Stimulated activated CD8-positive, alpha-beta memory T cell treated with anti-CD3 and anti-CD28 coated beads, Interleukin-15, amount 100 ng/mL, for 24 hours (primary cell): Measurements from ENCODE around the gene C2orf92.

Experiments used
- DNase-seq: peaks from one replicate; pipeline ENCODE4 v3.0.0-alpha.2; 2020; ENCODE audit warnings: low read depth

Gene C2orf92

DNA sequence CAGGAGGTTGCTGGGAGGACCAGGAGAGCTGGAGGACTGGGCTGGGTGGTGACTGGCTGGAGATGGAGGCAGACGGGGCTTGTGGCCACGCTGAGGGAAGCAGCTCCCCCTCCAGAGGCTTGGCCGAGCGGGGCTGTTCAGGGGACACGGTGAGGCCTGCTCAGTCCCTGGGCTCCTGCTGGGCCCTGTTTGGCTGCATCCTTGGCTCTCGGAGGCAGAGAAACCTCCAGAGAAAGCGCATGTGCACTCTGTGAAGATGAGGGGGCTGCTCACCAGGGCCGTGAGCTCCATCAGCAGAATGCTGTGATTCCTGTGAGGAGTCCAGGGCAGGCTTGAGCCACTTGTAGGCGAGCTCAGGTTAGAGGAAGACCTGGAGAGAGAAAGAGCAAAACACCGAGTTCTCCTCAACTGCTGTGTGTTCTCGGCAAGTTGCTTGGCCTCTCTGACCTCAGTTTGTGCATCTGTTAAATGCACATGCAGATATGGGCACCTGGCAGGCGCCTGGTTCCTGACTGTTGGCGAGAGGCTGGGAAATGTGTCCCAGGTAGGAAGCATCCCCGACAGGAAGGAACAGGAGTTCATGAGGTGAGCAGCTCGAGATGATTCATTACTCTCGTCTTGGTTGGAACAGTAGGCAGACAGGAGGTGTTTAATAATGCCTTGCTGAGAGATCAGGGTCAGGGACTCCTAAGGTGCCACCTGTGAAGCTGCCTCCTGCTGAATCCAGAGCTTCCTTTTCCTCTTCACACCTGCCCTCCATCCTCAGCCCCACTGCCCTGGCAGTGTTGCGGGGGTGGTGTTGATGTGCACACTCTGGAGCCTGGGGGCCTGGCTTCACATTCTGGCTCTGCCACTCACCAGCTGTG lies 44.8 kb downstream of the C2orf92 start:
- no peak for DNase-seq

DNA sequence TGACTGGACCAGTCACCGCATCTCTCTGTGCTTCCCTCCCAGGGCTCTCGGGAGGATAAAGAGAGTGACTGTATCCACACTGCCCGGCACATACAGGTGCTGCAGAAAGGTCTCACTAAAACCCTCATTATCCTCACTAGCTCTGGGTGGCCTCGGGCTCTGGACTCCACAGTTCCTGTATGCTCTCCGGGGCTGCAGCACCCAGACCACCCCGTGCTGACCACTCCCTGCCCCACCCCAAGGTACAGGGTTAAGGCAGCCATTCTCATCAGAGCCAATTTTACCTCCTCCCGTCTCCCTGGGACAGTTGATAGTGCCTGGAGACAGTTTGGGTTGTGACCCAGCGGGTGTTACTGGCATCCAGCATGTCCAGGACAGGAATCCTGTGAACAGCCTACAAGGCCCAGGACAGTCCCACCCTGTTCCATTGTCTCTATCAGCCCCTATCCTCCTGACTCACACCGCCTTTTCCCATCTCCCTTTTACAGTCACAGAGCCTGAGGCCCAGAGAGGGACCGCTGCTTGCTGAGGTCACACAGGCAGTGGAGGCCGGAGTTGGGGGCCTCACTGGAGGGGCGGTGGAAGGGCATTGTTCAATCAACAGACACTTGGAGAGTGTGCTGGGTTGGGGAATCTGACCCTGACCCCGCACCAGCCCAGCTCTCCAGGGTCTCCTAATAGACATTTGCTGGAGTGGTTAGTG lies 45.6 kb downstream of the C2orf92 start:
- DNase-seq: no peak

DNA sequence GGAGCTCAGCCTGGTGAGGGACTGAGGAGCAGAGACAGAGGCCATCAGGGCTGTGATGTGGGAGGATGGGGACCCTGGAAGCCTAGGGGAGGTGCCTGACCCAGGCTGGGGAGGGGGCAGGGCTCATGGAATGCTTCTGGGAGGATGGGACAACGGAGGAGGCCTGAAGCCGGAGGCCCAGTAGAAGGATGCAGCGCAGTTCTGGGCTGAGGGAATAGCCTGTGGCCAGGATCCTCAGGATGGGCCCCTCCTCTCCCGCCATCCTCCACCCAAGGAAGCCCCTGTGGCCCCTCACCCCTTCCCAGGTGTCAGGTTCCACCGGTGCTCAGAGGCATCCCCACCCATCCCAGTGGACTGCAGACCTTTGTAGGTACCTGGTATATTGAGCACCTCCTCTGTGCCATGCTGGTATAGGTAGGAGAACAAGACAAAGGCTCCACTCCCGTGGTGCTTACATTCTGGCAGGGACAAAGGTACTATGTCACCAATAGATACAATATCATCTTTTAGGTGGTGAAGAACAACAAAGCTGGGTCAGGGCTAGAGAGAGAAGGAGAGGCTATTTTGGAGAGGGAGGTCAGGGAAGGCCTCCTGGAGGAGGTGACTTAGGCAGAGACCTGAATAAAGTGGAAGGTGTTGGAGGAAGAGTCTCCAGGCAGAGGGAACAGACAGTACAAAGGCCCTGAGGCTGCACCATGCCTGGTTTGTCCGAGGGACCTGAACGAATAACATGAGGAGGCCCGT lies 46.6 kb downstream of the C2orf92 start:
- no peak for DNase-seq

DNA sequence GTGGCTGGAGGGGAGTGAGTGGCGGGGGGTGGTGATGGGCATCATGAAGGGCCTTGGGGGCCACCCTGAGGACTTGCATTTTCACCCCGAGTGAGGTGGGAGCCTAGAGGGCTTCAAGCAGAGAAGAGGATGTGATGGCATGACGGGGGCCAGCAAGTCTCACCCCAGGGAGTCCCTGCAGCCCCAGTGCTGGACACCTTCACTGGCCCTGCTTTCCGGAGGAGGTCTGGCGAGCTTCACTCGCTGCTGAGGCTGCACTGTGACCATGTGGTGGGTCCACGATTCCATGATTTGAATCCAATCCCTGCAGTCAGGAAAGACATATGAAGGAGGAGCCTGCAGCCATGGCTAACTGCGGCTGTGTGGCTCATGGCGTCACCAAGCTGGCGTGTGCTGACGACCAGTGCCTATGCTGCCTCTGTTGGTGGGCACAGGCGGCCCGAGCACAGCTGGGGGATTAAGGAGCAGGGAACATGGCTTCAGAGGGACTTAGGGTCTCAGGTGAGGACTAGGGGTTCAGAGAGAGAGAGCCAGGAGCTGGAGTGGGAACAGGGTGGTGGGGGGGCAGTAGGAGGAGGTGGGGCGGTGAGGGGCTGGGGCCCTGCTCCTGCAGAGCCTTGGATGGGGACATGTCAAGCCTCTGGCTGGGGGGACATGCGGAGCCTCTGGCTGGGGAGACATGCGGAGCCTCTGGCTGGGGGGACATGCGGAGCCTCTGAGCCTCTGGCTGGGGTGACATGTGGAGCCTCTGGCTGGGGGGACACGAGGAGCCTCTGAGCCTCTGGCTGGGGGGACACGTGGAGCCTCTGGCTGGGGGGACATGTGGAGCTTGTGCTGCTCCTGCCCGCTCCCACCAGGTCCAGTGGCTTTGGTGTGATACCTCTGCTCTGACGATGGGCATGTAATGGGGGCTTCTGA lies 47.4 kb downstream of the C2orf92 start:
- no peak for DNase-seq

DNA sequence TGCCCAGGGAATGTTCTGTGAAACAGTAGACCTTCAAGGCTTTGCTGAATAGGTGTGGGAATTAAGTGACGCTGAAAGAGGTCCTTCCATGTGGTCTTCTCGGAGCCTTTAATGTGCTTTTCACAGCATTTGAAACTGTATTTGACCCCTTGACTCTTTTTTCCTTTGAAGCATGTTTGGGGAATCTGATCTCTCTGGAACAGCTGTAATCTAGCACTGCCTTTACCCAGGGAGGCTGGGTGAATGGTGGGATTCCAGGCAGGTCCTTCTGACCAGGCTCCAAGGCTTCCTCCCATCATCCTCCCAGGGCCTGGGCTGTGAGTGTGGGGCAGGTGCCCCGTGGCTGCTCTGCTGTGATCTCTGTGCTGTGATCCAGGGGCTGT lies 48.1 kb downstream of the C2orf92 start:
- no peak for DNase-seq

DNA sequence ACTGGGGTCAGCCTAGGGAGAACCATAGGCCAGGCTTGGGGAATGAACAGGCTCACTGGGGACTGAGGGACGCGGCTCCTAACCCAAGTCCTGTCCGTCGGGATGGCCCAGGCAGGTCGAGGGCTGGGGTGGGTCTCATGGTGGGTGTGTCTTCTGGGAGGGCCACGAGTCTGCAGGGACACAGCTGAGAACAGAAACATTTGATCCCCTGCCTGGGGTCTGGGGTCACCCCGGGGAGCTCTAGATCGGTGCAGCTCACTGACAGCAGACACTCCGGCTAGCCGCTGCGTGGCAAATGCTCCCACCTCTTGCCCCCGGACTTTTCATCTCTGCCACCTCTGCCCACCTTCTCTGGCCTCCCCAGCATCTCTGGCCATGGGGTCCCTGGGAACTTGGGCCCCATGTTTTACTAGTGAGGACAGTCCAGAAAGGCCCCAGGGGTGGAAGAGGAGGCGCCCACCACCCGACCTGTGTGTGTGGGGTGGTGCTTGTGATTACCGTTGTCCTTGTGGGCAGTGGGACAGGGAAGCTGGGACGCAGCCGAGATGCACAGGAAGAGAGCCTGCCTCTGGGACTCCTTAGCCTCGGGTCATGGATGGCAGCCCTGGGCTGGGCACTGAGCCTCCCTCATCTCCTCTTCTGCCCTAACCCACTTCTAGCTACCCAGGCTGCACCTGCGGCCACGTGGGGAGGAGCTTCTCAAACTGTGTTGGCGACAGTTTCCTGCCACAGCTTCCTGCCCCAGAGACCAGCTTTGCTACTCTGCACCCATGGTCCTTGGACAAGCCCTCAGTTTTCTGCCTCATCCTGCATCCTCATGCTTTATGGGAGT lies 48.8 kb downstream of the C2orf92 start:
- no peak for DNase-seq

DNA sequence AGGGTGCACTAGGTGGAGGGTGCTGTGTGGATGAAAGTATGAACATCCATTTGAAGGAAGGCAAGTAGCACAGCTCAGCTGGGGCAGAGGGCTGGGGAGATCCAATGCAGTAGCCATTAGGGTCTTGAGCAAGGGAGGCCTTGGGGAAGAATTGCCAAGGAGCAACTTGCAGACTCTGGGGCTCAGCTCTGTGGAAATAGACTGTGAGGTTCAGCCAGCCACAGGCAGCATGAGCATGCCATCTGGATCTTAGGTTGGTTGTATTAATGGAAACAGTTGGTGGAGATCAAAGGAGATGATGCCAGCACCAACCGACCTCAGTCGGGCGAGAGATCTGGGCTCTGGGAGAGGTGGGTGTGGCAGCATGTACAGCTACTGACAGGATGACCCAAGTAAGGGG lies 49.4 kb downstream of the C2orf92 start:
- no peak for DNase-seq

DNA sequence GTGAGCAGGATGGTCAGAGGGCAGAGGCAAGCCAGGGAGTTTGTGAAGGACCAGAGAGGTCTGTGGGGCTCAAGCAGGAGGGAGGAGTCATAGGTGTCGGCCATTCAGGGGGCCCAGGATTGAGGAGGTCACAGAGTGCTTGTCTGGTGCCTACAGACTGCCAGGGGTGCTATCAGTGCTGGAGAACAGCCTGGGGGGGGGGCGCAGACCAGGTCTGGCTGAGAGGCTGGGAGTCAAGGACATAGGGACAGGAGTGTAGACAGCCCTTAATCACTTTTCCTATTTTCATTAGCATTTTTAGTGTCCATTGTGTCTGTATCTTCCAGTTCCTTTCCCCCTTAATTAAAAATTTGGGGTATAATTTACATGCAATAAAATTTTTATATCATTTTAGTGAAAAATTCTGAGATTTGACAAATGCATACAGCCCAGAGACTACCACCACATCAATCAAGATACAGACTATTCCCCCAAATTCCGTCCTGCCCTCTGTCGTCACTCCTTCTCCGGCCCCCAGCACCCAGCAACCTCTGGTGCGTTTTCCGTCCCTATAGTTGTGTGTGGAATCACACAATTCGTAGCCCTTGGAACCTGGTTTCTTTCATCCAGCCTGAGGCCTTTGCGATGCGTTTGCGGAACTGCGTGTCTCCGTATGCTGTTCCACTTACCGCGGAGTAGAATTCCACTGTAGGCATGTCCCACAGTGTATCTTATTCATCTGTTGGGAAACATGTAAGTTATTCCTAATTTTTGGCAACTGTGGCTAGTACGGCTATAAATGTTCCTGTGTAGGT lies 50.0 kb downstream of the C2orf92 start:
- no peak for DNase-seq

DNA sequence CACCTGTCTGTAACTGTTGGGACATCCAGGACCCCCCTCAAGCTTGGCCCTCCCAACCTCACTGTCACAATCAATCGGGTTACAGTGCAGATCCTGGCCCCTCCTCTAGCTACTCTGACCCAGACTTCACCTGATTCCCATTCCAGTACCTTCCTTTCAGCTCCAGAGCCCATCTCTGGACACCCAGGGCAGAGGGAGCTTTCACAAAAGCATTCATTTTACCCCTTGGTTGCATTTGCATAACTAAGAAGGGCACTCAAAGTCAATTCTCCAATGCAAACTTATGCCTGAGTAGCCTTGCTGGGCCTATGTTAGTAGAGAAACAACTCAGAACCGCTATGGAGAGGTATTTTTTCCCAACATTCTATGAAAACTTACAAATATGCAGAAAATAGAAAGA lies 51.2 kb downstream of the C2orf92 start:
- DNase-seq: no peak

DNA sequence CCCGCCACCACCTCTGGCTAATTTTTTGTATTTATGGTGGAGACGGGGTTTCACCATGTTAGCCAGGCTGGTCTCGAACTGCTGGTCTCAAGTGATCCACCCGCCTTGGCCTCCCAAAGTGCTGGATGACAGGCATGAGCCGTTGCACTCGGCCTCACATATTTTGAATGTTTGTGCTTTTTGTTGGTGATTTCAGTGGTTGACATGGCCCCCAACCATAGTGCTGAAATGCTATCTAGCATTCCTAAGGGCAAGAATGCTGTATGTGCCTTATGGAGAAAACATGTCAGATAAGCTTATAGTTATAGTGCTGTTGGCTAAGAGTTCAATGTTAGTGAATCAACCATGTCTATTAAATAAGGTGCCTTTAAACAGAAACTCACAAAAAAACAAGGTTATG lies 52.7 kb downstream of the C2orf92 start:
- no peak for DNase-seq

DNA sequence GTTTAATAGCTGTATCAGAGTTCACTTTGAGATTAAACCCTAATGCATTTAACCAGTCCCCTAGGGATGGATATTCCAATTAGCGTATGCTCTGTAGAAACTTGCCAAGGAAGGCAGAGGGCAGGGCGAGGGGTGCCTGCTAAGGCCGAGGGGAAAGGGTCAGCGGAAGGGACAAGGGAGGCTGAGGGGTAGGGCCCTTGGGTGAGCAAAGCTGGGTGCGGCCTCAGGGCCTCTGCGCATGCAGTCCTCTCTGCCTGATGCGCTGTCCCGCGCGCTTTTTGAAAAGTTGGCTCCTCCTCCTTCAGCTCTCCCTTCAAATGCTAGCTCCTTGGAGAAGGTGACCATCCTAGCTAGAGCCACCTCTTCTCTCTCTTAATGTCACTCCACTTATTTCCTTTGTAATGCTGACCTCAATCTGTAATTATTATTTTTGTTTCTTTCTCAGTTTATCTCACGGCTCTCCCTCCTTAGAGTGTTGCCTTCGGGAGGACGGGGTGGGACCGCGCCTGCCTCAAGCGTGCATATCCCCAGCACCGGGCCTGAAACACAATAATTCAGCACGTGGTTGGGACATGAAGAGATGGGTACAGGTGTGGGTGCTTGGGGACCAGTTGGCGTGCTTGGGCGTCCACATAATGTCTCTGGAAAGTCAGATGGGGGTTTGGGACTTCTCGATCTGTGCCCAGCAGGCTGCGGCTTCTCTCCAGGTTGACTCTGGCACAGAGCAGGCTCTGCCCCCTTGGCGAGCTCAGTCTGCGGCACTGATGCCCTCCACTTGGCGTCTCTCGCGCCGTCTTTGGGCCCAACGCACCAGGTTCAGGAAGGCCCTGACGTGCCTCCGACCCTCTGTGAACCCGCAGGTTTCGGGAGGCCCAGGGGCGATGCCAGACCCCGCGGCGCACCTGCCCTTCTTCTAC lies 53.9 kb downstream of the C2orf92 start:
- no peak for DNase-seq

DNA sequence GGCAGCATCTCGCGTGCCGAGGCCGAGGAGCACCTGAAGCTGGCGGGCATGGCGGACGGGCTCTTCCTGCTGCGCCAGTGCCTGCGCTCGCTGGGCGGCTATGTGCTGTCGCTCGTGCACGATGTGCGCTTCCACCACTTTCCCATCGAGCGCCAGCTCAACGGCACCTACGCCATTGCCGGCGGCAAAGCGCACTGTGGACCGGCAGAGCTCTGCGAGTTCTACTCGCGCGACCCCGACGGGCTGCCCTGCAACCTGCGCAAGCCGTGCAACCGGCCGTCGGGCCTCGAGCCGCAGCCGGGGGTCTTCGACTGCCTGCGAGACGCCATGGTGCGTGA lies 54.5 kb downstream of the C2orf92 start:
- DNase-seq: no peak

DNA sequence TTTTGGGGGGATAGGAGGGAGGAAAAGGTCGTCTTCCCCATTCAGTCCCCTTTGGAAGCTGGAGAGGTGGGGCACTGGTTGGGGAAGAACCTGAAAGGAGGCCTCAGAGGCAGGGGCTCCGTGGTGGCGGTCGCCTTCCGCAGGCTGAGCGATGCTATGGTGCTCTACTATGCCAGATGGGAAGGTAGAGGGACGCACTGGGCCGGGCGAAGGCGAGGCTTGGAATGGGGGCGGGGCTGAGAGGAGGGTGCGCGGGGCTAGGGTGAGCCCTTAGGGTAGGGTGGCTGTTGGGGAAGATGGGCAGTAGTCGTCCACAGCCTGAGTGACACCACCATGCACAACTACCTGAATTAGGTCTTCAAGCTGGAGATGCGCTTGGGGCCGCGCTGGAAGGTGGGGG lies 55.0 kb downstream of the C2orf92 start:
- no peak for DNase-seq

DNA sequence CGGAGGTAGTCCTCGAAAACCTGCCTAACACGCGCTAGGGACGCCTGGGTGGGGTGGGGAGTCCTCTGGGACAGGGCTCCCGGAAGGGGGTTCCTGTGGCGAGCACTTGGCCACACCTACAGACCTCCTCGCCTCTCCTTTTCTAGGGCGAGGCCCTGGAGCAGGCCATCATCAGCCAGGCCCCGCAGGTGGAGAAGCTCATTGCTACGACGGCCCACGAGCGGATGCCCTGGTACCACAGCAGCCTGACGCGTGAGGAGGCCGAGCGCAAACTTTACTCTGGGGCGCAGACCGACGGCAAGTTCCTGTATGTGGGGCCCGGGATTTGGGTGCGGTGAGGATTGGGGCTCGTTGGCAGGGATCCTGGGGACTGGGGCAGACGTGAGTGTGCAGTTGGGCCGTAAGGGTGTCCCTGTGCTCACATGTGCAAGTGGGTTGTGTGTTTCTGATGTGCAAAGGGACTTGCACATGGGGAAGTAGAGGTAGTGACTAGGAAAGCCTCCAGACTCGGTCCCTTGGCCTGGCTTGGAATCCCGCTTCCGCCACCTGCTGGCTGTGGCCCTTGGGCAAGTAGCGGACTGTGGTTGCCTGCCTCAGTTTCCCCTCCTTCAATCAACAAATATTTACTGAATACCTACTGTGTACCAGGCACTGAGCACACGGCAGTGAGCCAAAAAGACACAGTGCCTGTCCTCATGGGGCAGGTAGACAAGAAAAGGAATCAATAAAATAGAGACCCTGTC lies 55.6 kb downstream of the C2orf92 start:
- DNase-seq: no peak

DNA sequence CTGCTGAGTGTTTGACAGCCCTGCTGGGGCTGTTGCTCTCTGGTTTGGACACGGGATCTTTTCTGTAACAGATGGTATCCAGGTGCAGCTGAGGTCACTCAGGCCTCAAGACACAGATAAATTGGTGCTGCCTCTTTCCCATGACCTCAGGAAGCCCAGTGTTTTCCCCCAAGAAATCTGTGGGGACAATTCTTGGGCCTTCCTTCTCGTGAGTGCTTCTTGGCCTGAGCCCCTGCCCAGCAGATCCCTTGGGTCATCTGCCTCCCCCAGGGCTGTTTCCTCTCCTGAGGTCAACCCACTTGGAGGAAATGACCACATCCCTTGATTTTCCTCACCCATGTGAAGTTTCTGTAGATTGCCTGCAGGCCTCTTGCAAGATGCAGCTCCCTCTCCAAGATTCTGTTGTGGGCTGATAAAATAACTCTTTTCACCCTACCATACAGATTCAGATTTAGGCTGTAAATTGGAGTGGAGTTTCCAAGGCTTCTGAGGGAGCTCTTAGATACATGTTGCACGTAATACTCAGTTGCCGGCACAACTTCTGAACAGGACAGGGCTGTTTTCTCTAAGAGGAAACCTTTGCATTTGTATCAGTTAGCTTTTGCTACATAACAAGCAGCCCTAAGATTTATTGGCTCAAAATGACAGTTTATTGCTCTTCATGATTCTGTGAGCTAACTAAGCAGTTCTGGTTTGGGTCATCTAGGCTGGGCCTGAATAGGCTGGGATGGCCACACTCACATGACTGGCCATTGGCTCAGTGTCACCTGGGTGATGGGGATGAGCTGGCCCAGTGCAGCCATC lies 57.0 kb downstream of the C2orf92 start:
- DNase-seq: no peak

DNA sequence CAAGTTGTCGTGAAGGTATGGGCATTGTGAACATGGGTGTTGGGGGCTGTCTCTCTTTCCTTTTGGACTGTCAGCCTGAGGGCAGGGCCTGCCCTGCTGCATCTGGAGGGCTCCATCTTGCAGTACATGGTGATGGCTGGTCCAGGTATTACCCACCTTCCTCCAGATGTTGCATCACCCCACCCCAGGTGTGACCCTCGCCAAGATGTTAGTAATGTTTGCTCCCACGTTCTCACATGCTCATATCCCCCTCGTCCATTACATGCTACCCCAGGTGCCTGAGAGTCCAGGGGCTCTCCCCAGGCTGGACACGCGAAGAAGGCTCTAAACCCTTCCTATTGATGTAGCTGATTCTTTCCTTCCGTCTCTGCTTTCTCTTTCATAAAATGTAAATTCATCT lies 57.8 kb downstream of the C2orf92 start:
- no peak for DNase-seq

DNA sequence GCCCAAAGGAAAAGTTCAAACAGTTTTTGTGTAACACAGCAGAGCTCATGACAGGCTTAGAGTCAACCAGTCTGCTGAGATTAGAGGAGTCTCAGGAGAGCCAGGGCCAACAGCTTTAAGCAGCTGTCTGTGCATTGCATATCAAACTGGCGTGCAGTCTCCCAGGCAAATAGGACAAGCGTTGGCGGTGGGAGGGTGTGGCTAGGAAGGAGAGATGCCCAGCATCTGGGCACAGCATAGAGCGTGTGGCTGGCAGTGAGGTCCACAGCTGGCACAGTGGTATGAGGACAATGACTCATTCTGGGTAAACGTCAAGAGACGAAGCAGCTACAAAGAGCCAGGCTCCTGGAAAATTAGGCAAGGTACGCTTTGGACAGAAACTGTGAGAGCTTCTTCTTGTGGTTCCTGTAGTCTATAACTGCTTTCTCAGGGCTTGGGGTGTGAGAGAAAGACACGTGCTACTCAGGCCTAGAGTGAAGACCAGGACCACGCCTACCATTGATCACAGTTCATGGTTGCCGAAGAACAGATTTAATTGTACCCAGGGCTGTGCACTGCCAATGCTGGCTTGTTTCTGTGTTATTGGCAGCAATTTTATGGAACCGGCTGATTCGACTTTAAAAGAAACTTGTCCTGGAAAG lies 58.7 kb downstream of the C2orf92 start:
- DNase-seq: no peak
